CD8-positive, alpha-beta memory T cell (primary cell): ENCODE data around the gene BTBD19. TPM values are rescaled to one million over a fixed set of nuclear protein-coding genes. Genes with fewer than 3 reads are reported as not detected.
"Not testable (repeated sequence)": the region's sequence is repeated elsewhere in the genome, so short reads cannot be mapped to it uniquely, and the experiment has no call there.

Experiments used
- CTCF ChIA-PET: fragments of 350-600 bp; sonication (Branson Sonifier 250); formaldehyde crosslinking; loops from one replicate; lab custom pipeline; 2021; ENCODE audit warnings: antibody characterized with exemption; lab: Charles Lee
- POLR2A ChIA-PET: fragments of 350-600 bp; sonication (Branson Sonifier 250); formaldehyde crosslinking; loops from one replicate; lab custom pipeline; 2021; ENCODE audit warnings: antibody characterized with exemption; lab: Charles Lee
- DNase-seq, 5 donors: peaks; one replicate each; pipeline versions ENCODE4 v3.0.0 to v3.0.0-alpha.2; 2020 to 2022; ENCODE audit warnings: mixed read lengths in 1 of 5
- H3K27ac ChIP-seq: one replicate; pipeline ENCODE4 v1.7.0; 2013; ENCODE audit warnings: low read depth, mild to moderate bottlenecking, low read length, moderate library complexity
- H3K27me3 ChIP-seq: 2 replicates; pipeline ENCODE4 v1.7.0; 2013; ENCODE audit warnings: low read length, mild to moderate bottlenecking; ENCODE audit not compliant: insufficient read depth, poor library complexity, severe bottlenecking
- H3K36me3 ChIP-seq: 2 replicates; pipeline ENCODE4 v1.7.0; 2013; ENCODE audit warnings: mild to moderate bottlenecking, low read length, moderate library complexity; ENCODE audit not compliant: insufficient read depth
- H3K4me1 ChIP-seq: 2 replicates; pipeline ENCODE4 v1.7.0; 2013; ENCODE audit warnings: mild to moderate bottlenecking, low read length, moderate library complexity; ENCODE audit not compliant: insufficient read depth
- H3K4me3 ChIP-seq: 2 replicates; pipeline ENCODE4 v1.7.0; 2013; ENCODE audit warnings: mild to moderate bottlenecking, low read length
- H3K9me3 ChIP-seq: 2 replicates; pipeline ENCODE4 v1.7.0; 2013; ENCODE audit warnings: mild to moderate bottlenecking, low read length
- H3K27ac Mint-ChIP-seq, 8 donors: one replicate each; pipeline ENCODE4 v1.8.0; 2020 to 2021; ENCODE audit warnings: mixed read lengths in 8 of 8, mild to moderate bottlenecking in 6 of 8, inconsistent platforms in 3 of 8, moderate library complexity in 3 of 8
- H3K27me3 Mint-ChIP-seq, 2 donors: one replicate each; pipeline ENCODE4 v1.8.0; 2020 to 2021; ENCODE audit warnings: mixed read lengths in 2 of 2, mild to moderate bottlenecking in 1 of 2, moderate library complexity in 1 of 2
- H3K36me3 Mint-ChIP-seq, 3 donors: one replicate each; pipeline ENCODE4 v1.8.0; 2020 to 2021; ENCODE audit warnings: mixed read lengths in 3 of 3, inconsistent platforms in 1 of 3, mild to moderate bottlenecking in 1 of 3
- H3K4me1 Mint-ChIP-seq, 3 donors: one replicate each; pipeline ENCODE4 v1.8.0; 2020 to 2021; ENCODE audit warnings: mixed read lengths in 3 of 3, inconsistent platforms in 1 of 3, mild to moderate bottlenecking in 1 of 3
- H3K4me3 Mint-ChIP-seq, 7 donors: one replicate each; pipeline ENCODE4 v1.8.0; 2020 to 2021; ENCODE audit warnings: mixed read lengths in 7 of 7, mild to moderate bottlenecking in 6 of 7, moderate library complexity in 4 of 7, inconsistent platforms in 2 of 7
- H3K9me3 Mint-ChIP-seq, 5 donors: one replicate each; pipeline ENCODE4 v1.8.0; 2020 to 2022; ENCODE audit warnings: mixed read lengths in 5 of 5, mild to moderate bottlenecking in 3 of 5, moderate library complexity in 2 of 5, inconsistent platforms in 1 of 5
- polyA plus RNA-seq: library from polyadenylated mRNA; unstranded; fragments of 300-500 nt; fragmentation: Illumina TruSeq; gene quantifications from one replicate; pipeline ENCODE4 v1.2.3, GENCODE V29; 2021
- total RNA-seq, 2 experiments: library from RNA; stranded (reverse); gene quantifications; one replicate each; pipeline ENCODE4 v1.2.3, GENCODE V29; 2021

Gene BTBD19
- 1 to 10 TPM; 7.3 to 7.8 TPM for total RNA-seq
- polyA plus RNA-seq = 0.24 TPM

DNA sequence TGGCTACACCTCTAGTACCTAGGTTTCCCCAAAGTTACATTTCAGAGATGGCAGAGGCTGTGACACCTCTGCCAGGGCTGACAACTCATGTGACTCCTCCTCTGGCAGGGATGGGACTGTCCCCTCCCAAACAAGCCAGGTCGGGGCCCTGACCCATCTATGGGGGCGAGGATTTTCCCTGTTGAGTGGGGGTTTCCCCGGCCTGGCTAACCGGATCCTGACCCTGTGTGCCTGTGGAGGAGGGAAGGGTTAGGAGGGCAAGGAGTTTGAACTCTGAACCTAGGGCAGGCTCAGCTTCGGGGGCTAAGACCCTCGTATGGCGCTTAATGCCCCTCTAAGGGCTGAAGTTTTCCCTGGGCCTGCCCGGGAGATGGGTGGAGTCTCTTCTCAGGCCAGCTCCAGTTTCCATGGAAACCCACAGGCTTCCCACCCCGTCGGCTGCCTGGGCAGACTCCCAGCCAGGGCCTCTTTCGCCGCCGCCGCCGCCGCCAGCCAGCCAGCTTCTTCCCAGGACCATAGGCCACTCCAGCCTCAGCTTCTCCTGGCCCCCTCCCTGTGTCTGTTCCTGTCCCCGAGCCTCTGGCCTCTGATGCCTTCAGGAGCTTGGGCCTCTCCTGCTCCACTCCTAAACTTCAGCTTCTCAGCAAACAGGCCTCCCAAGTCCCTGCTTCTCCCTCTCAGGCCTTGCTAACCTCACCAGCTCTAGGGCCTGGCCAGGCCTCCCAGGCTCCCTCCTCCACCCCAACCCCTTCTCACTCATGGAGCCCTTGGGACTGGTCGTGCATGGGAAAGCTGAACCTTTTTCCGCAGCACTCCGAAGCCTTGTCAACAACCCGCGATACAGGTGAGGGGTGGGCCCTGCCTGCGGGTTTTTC, at the start of gene BTBD19:
TSS of gene BTBD19 (plus strand) at position 461 of the 875 bp plus-strand sequence. CDS start at position 759, 298 bp downstream.
- peak within 1 kb of the TSS; percentile 58 for H3K4me3 ChIP-seq
- ChIA-PET CTCF (interaction anchor here (0.9 to 4.5 kb wide), 11 partner anchors 8 to 495 kb away, joined by 3 to 59 read pairs (median 5); partner anchors contain the start of genes BEST4, KIF2C, PLK3 and RNU5D-1), POLR2A (interaction anchor here (0.5 to 5.3 kb wide), 10 partner anchors 8 to 532 kb away, joined by 3 to 120 read pairs (median 6); partner anchors contain the start of genes HECTD3, MUTYH, PLK3 and RPS8)
- H3K9me3 ChIP-seq = no peaks in the 10 kb centered on the region
- peak in 4 of 5 donors; percentile 14 to 74 (median 44) for DNase-seq
- Mint-ChIP-seq H3K27ac (peak within 1 kb of the TSS; percentile 97 to 100 (median 100)), H3K27me3 (peaks cover 0 to 6% of the 10 kb centered on the region in 2 donors), H3K4me3 (peak within 1 kb of the TSS; percentile 76 to 90 (median 84)), H3K36me3 (peaks cover 4 to 40% (median 7%) of the 10 kb centered on the region in 3 donors), H3K4me1 (peaks cover 59 to 71% (median 63%) of the 10 kb centered on the region in 3 donors), H3K9me3 (no peaks in the 10 kb centered on the region)
- H3K4me1 ChIP-seq = peaks cover 75% of the 10 kb centered on the region
- H3K27me3 ChIP-seq = no peaks in the 10 kb centered on the region
- peaks cover 23% of the 10 kb centered on the region for H3K36me3 ChIP-seq
- H3K27ac ChIP-seq = peak within 1 kb of the TSS; percentile 96

DNA sequence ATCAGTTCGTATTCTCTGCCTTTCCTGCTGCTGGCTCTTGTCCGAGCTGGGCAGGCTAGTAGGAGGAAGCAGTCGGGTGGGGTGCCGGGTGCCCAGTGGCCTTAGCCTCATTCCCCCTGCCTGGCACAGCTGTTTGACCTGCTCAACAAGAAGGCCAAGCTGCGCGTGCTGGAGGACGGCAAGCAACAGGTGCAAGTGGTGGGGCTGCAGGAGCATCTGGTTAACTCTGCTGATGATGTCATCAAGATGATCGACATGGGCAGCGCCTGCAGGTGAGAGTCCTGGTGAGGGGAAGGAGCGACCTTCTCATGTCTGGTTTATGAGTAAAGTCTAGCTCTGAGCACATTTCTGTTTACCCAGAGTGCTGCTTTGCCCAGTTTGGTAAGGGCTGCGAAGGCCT, 49.2 kb upstream of the BTBD19 start:
- ChIA-PET CTCF (interaction anchor here (1.1 kb wide), 1 partner anchor 106 kb away, joined by 3 read pairs; no protein-coding TSS in a partner anchor), POLR2A (no interaction called here)
- Histone ChIP-seq H3K9me3 (no peaks in the 10 kb centered on the region), H3K27me3 (no peaks in the 10 kb centered on the region), H3K27ac (no peak overlapping the region), H3K36me3 (no peaks in the 10 kb centered on the region), H3K4me1 (no peaks in the 10 kb centered on the region), H3K4me3 (no peak overlapping the region)
- Mint-ChIP-seq H3K27ac (peak overlapping the region in 1 of 8 donors; percentile 66), H3K4me1 (peaks cover 4 to 6% (median 4%) of the 10 kb centered on the region in 3 donors), H3K36me3 (peaks cover 0 to 2% (median 0%) of the 10 kb centered on the region in 3 donors), H3K4me3 (no peak overlapping the region), H3K27me3 (no peaks in the 10 kb centered on the region), H3K9me3 (no peaks in the 10 kb centered on the region)
- DNase-seq = no peak

GRCh38 chr1:44760876-44761275, 47.4 kb upstream of the BTBD19 start:
- H3K4me3 Mint-ChIP-seq = no peak overlapping the region
- H3K27ac Mint-ChIP-seq = peak overlapping the region in 1 of 8 donors; percentile 58
- Histone ChIP-seq H3K4me3 (no peak overlapping the region), H3K36me3 (no peaks in the 10 kb centered on the region), H3K9me3 (no peaks in the 10 kb centered on the region), H3K27me3 (no peaks in the 10 kb centered on the region), H3K4me1 (no peaks in the 10 kb centered on the region), H3K27ac (no peak overlapping the region)
- H3K9me3 Mint-ChIP-seq = no peaks in the 10 kb centered on the region
- CTCF ChIA-PET = no interaction called here
- POLR2A ChIA-PET = no interaction called here
- H3K4me1 Mint-ChIP-seq = peaks cover 4 to 6% (median 4%) of the 10 kb centered on the region in 3 donors
- no peaks in the 10 kb centered on the region for H3K27me3 Mint-ChIP-seq
- peaks cover 0 to 2% (median 0%) of the 10 kb centered on the region in 3 donors for H3K36me3 Mint-ChIP-seq
- no peak for DNase-seq

DNA sequence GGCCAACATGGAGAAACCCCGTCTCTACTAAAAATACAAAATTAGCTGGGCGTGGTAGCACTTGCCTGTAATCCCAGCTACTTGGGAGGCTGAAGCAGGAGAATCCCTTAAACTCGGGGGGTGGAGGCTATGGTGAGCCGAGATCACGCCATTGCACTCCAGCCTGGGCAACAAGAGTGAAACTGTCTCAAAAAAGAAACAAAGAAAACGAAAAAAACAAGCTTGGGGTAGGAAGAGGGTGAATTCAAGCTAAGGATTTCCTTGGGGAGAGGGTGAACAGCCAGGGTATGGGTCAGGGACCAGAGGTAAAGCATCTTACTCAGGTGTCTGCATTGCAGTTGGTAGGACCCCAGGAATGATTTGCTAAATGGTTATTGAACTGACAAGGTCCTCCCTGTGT, 41.9 kb upstream of the BTBD19 start:
- H3K4me1 ChIP-seq, H3K4me1 Mint-ChIP-seq, DNase-seq, H3K27me3 ChIP-seq, H3K36me3 Mint-ChIP-seq, H3K27me3 Mint-ChIP-seq, H3K4me3 Mint-ChIP-seq, H3K9me3 Mint-ChIP-seq, POLR2A ChIA-PET, H3K27ac Mint-ChIP-seq, H3K36me3 ChIP-seq, H3K9me3 ChIP-seq, H3K27ac ChIP-seq, H3K4me3 ChIP-seq: not testable (repeated sequence)
- CTCF ChIA-PET = interaction anchor here (0.9 to 1.7 kb wide), 3 partner anchors 18 to 35 kb away, joined by 3 to 5 read pairs (median 3); no protein-coding TSS in a partner anchor

- Histone ChIP-seq H3K27ac (peak within 1 kb of the TSS; percentile 92), H3K27me3 (no peaks in the 10 kb centered on the region), H3K36me3 (peaks cover 21% of the 10 kb centered on the region), H3K4me3 (peak within 1 kb of the TSS; percentile 95), H3K9me3 (no peaks in the 10 kb centered on the region), H3K4me1 (peaks cover 27% of the 10 kb centered on the region)
- Mint-ChIP-seq H3K4me1 (peaks cover 39 to 43% (median 42%) of the 10 kb centered on the region in 3 donors), H3K36me3 (peaks cover 8 to 45% (median 17%) of the 10 kb centered on the region in 3 donors), H3K9me3 (no peaks in the 10 kb centered on the region), H3K4me3 (peak within 1 kb of the TSS; percentile 90 to 99 (median 94)), H3K27ac (peak within 1 kb of the TSS; percentile 93 to 99 (median 97)), H3K27me3 (no peaks in the 10 kb centered on the region)
- ChIA-PET POLR2A (interaction anchor here (0.5 to 3.2 kb wide), 19 partner anchors 11 to 849 kb away, joined by 3 to 49 read pairs (median 6); partner anchors contain the start of genes BEST4, BTBD19, CCDC163 and DYNLT4), CTCF (interaction anchor here (0.6 to 3.6 kb wide), 13 partner anchors 9 to 528 kb away, joined by 3 to 26 read pairs (median 4); partner anchors contain the start of genes BEST4, BTBD19, EIF2B3 and PLK3)
- peak; percentile 76 to 92 (median 84) for DNase-seq
Observed at GRCh38 chr1:44775078-44775929, 33.0 kb upstream of the BTBD19 start, which contains the start of gene RPS8. Gene RPS8, plus strand, starts transcription at chr1:44775540. Its CDS starts 57 bp downstream, at chr1:44775597.

- H3K9me3 Mint-ChIP-seq = no peaks in the 10 kb centered on the region
- Histone ChIP-seq H3K9me3 (no peaks in the 10 kb centered on the region), H3K4me3 (peak overlapping the region; percentile 95), H3K36me3 (peaks cover 21% of the 10 kb centered on the region), H3K4me1 (peaks cover 27% of the 10 kb centered on the region), H3K27ac (peak overlapping the region; percentile 92), H3K27me3 (no peaks in the 10 kb centered on the region)
- H3K4me1 Mint-ChIP-seq = peaks cover 40 to 43% (median 42%) of the 10 kb centered on the region in 3 donors
- H3K36me3 Mint-ChIP-seq = peaks cover 8 to 53% (median 20%) of the 10 kb centered on the region in 3 donors
- peak overlapping the region; percentile 89 to 97 (median 94) for H3K27ac Mint-ChIP-seq
- no peaks in the 10 kb centered on the region for H3K27me3 Mint-ChIP-seq
- peak in 3 of 5 donors; percentile 52 to 64 (median 52) for DNase-seq
- ChIA-PET POLR2A (interaction anchor here (0.6 to 3.2 kb wide), 17 partner anchors 10 to 746 kb away, joined by 3 to 49 read pairs (median 6); partner anchors contain the start of genes BEST4, BTBD19, DYNLT4 and HECTD3), CTCF (interaction anchor here (0.6 to 3.6 kb wide), 13 partner anchors 9 to 527 kb away, joined by 3 to 26 read pairs (median 4); partner anchors contain the start of genes BEST4, BTBD19, PLK3 and RNU5D-1)
- H3K4me3 Mint-ChIP-seq = peak overlapping the region; percentile 90 to 99 (median 94)
Observed at GRCh38 chr1:44775930-44776729, 32.2 kb upstream of the BTBD19 start.
